SHP77 (cell line): Measurements from ENCODE around the gene LYPD8.
A peak's percentile ranks its signal among the peaks of the same experiment; 100 is the strongest.

ENCODE experiments used
- DNase-seq, 2 experiments: peaks; one replicate each; lab custom pipeline; 2025; lab: John Stamatoyannopoulos, UW

The LYPD8 gene

GRCh38 chr1:248697907-248698306, 57.7 kb downstream of the LYPD8 start:
- no peak for DNase-seq

- DNase-seq: no peak
Measured at GRCh38 chr1:248696774-248697173, 58.8 kb downstream of the LYPD8 start.

GRCh38 chr1:248696261-248696660, 59.3 kb downstream of the LYPD8 start:
- DNase-seq: peak; percentile 11 to 26

- DNase-seq: no peak
Measured at GRCh38 chr1:248695451-248696132, 60.0 kb downstream of the LYPD8 start.

GRCh38 chr1:248691567-248692155, 63.9 kb downstream of the LYPD8 start:
- DNase-seq: no peak
